Measurements from ENCODE around the gene KRTCAP2.
"Not testable (repeated sequence)": the region's sequence is repeated elsewhere in the genome, so short reads cannot be mapped to it uniquely, and the experiment has no call there.

The KRTCAP2 gene

GRCh38 chr1:155175927-155176371 lies 2.8 kb upstream of the KRTCAP2 start:
- no peak for TF ChIP-seq JUND (IDR thresholded peaks at IDR 0.05; ENCODE audit: low read depth)
- peak in 1 of 2 experiments; percentile 72 for DNase-seq (ENCODE audit: low read depth in 1 of 2, low spot score in 1 of 2)
- in situ Hi-C loops (cut with HindIII; ENCODE audit: low pct_unique_long_range_greater_than_20kb, low sequenced_read_pairs): no loop called here

- in situ Hi-C loops (cut with HindIII; ENCODE audit: low pct_unique_long_range_greater_than_20kb, low sequenced_read_pairs): no loop called here
- no peak for DNase-seq (ENCODE audit: low read depth in 1 of 2, low spot score in 1 of 2)
- TF ChIP-seq JUND (IDR thresholded peaks at IDR 0.05; ENCODE audit: low read depth): no peak
These were observed 2.3 kb upstream of the KRTCAP2 start for GRCh38 chr1:155175281-155175926.

GRCh38 chr1:155174324-155175280 lies 1.5 kb upstream of the KRTCAP2 start:
- in situ Hi-C loops (cut with HindIII; ENCODE audit: low pct_unique_long_range_greater_than_20kb, low sequenced_read_pairs): no loop called here
- no peak for TF ChIP-seq JUND (IDR thresholded peaks at IDR 0.05; ENCODE audit: low read depth)
- DNase-seq (ENCODE audit: low read depth in 1 of 2, low spot score in 1 of 2): peak in 1 of 2 experiments; percentile 36

- in situ Hi-C loops (cut with HindIII; ENCODE audit: low pct_unique_long_range_greater_than_20kb, low sequenced_read_pairs): no loop called here
- DNase-seq (ENCODE audit: low read depth in 1 of 2, low spot score in 1 of 2): peak; percentile 80 to 86
- TF ChIP-seq JUND (IDR thresholded peaks at IDR 0.05; ENCODE audit: low read depth): no peak
These were observed 597 bp upstream of the KRTCAP2 start, which contains the start of gene TRIM46 for GRCh38 chr1:155173478-155174323. TRIM46 (plus strand) TSS chr1:155173849; CDS start chr1:155173967, 118 bp downstream.

- in situ Hi-C loops (cut with HindIII; ENCODE audit: low pct_unique_long_range_greater_than_20kb, low sequenced_read_pairs): no loop called here
- no peak for TF ChIP-seq JUND (IDR thresholded peaks at IDR 0.05; ENCODE audit: low read depth)
- DNase-seq (ENCODE audit: low read depth in 1 of 2, low spot score in 1 of 2): no peak
These were observed 1.0 kb downstream of the KRTCAP2 start for GRCh38 chr1:155171836-155172731.

- no peak for TF ChIP-seq JUND (IDR thresholded peaks at IDR 0.05; ENCODE audit: low read depth)
- in situ Hi-C loops (cut with HindIII; ENCODE audit: low pct_unique_long_range_greater_than_20kb, low sequenced_read_pairs): no loop called here
- DNase-seq (ENCODE audit: low read depth in 1 of 2, low spot score in 1 of 2): no peak
These were observed 2.3 kb downstream of the KRTCAP2 start for GRCh38 chr1:155170806-155171205.

- in situ Hi-C loops (cut with HindIII; ENCODE audit: low pct_unique_long_range_greater_than_20kb, low sequenced_read_pairs): no loop called here
- no peak for TF ChIP-seq JUND (IDR thresholded peaks at IDR 0.05; ENCODE audit: low read depth)
- DNase-seq (ENCODE audit: low read depth in 1 of 2, low spot score in 1 of 2): no peak
These were observed 2.9 kb downstream of the KRTCAP2 start for GRCh38 chr1:155170101-155170785.

- DNase-seq (ENCODE audit: low read depth in 1 of 2, low spot score in 1 of 2): no peak
- in situ Hi-C loops (cut with HindIII; ENCODE audit: low pct_unique_long_range_greater_than_20kb, low sequenced_read_pairs): no loop called here
- TF ChIP-seq JUND (IDR thresholded peaks at IDR 0.05; ENCODE audit: low read depth): no peak
These were observed 3.6 kb downstream of the KRTCAP2 start for GRCh38 chr1:155169541-155169940.

GRCh38 chr1:155168456-155169210 lies 4.5 kb downstream of the KRTCAP2 start:
- in situ Hi-C loops (cut with HindIII; ENCODE audit: low pct_unique_long_range_greater_than_20kb, low sequenced_read_pairs): no loop called here
- TF ChIP-seq JUND (IDR thresholded peaks at IDR 0.05; ENCODE audit: low read depth): no peak

GRCh38 chr1:155168105-155168445 lies 5.0 kb downstream of the KRTCAP2 start:
- DNase-seq (ENCODE audit: low read depth in 1 of 2, low spot score in 1 of 2); in situ Hi-C loops (cut with HindIII; ENCODE audit: low pct_unique_long_range_greater_than_20kb, low sequenced_read_pairs): not testable (repeated sequence)

More at GRCh38 chr1:155168456-155169210, 4.5 kb downstream of the KRTCAP2 start:
- no peak for DNase-seq (ENCODE audit: low read depth in 1 of 2, low spot score in 1 of 2)

All from T47D (cell line).